Cardiac septum (tissue), 1 donor: Measurements from ENCODE around the gene BACE1-AS. TPM values are rescaled to one million over a fixed set of nuclear protein-coding genes. Genes with fewer than 3 reads are reported as not detected.
"Not testable (repeated sequence)": the region's sequence is repeated elsewhere in the genome, so short reads cannot be mapped to it uniquely, and the experiment has no call there.

ENCODE experiments used
- DNase-seq: peaks from one replicate; pipeline ENCODE4 v3.0.0-alpha.2; 2020; ENCODE audit warnings: low spot score
- intact Hi-C: fragments of 100-400 bp; cut with DNase I; formaldehyde crosslinking; loops from one replicate; pipeline ENCODE4 v1.14.0; 2022
- total RNA-seq: library from RNA; stranded (reverse); fragmentation: NEBNext Ultra II Directional; extraction: Animal tissue kit (Norgen Biotek cat#: 25700); gene quantifications from one replicate; pipeline ENCODE4 v1.2.1, GENCODE V29; 2021
- donor health status: DM: no; HTN: no; CAD: no.

BACE1-AS gene
- total RNA-seq, 1 donor from 2014 or later, result 9.2 TPM

DNA sequence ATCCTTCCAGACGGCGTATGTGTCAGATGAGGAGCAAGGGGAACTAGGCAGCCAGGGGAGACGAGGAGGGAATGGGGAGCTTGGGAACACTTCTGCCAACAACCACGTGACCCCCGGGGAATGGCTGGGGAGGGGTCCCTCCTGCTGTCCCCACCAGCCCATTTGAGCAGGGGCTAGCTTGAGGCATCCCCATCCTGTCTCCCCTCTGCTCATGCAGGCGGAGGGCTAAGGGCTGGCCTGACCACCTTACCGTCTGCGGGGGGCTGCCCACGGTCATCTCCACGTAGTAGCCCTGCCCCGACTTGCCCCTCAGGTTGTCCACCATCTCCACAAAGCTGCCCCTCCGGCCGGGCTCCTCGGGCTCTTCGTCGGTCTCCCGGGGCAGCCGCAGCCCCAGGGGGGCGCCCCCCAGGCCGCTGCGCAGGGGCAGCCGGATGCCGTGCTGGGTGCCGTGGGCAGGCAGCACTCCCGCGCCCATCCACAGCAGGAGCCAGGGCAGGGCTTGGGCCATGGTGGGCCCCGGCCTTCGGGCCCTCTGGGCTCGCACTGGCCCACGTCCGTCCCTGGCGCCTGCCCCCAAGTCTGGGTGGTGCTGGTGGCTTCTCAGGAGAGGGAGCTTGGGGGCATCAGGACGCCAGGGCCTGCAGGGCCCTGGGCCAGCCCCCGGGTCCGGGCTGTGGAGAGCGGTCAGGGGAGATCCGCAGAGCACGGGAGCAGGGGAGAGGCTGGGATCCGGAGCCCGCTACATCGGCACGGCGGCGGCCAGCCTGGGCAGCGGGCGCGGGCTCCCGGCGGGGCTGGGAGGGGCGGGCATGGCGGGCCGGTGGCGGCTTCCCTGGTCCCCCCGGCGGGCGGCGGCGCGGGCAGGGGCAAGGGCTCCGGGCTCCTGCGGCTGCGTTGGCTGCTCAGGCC, 24.4 kb downstream of the BACE1-AS start:
- DNase-seq, result no peak
- intact Hi-C loops, result loop anchor here (5.0 kb wide), 1 partner anchor 83 kb away; the partner anchor contains the start of genes PCSK7 and RNF214

DNA sequence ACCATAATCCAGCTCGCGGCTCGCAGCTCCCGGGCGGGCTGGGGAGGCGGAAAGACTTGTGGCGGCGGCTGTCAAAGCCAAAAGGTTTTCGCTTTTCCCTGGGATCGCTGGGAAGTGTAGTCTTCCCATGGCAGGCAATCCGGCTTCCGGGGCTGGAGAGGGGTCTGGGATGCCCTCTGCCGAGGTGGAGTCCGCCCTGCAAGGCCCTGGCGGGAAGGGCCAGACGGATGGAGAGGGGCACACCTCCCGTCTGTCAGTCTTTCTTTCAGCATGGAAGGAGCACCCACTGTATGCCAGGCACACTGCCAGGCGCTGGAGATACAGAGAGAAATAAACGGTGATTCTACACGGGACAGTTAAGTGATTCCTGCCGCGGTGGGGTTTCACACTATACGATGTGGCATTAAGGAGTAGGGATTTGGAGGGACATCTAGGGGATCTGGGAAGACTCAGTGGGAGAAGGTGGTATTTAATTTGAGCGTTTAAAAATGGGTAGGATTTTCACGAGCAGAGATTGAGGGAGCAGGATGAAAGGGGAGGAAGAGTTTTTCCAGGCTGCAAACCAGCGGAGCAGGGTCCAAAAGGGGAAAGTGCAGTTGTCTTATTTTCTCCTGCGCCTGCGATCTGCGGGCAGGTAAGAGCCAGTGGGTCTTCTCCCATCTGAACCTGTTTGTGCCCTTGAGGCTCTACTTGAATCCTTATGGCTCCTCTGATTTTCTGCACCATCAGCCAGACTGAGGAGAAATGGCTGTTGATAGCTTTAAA, 25.2 kb downstream of the BACE1-AS start, which contains the start of gene BACE1:
BACE1 (minus strand) TSS at position 60 of the 765 bp plus-strand sequence. CDS start 461 bp downstream, outside the sequence.
- DNase-seq, result peak; percentile 90
- intact Hi-C loops, result loop anchor here (5.0 kb wide), 1 partner anchor 84 kb away; the partner anchor contains the start of genes PCSK7 and RNF214

DNA sequence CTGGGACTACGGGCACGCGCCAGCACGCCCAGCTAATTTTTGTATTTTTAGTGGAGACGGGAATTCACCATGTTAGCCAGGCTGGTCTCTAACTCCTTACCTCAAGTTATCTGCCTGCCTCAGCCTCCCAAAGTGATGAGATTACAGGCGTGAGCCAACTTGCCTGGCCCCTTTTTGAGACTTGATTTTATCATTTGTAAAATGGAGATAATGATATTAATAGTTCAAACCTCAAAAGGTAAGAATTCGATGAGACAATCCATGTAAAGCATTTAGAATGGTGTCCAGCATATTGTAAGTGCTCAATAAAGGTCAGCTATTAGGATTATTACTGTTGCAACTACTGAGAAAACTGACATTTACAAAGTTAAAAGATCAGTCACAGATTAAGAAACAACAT, 27.6 kb downstream of the BACE1-AS start:
- no peak for DNase-seq

DNA sequence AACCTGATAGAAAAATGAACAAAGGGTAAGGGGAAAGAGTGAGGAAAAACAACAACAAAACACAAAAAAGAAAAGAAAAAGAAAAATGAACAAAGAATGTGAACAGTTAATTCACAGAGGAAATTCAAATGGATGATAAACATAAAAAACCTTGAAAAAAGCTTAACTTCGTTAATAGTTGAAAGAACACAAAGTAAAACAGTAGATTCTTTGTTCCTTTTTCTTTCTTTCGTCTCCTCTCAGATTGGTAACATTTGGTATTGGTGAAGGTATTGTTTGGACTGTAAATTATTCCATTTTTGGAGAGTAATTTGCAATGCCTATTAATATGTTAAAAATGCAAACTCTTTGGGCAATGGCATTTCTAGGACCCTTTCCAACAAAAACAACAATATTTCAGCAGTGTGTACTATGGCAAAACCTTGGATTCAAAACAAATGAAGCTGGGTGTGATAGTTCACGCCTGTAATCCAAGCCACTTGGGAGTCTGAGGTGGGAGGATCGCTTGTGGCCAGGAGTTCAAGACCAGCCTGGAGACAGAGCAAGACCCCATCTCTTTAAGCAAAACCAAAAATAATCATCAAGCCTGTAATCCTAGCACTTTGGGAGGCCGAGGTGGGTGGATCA, 28.2 kb downstream of the BACE1-AS start:
- no peak for DNase-seq

More for the DNA sequence above, 27.6 kb downstream of the BACE1-AS start:
- intact Hi-C loops, result loop anchor here (5.0 kb wide), 1 partner anchor 86 kb away; the partner anchor contains the start of genes PCSK7 and RNF214

DNA sequence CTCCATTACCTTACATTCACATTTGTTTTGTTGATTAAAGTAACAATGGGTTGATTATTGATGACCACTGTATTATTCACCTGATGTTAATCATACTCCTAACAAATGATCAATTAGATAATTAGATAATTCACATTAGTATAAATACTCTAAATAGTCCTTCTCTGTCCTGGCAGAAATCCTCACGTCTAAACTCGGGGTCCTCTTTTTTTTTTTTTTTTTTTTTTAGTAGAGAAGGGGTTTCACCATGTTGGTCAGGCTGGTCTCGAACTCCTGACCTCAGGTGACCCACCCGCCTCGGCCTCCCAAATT, 36.1 kb downstream of the BACE1-AS start:
- DNase-seq, intact Hi-C loops: not testable (repeated sequence)

More for the DNA sequence above, 28.2 kb downstream of the BACE1-AS start:
- intact Hi-C loops, result loop anchor here (5.0 kb wide), 1 partner anchor 87 kb away; the partner anchor contains the start of genes PCSK7 and RNF214

DNA sequence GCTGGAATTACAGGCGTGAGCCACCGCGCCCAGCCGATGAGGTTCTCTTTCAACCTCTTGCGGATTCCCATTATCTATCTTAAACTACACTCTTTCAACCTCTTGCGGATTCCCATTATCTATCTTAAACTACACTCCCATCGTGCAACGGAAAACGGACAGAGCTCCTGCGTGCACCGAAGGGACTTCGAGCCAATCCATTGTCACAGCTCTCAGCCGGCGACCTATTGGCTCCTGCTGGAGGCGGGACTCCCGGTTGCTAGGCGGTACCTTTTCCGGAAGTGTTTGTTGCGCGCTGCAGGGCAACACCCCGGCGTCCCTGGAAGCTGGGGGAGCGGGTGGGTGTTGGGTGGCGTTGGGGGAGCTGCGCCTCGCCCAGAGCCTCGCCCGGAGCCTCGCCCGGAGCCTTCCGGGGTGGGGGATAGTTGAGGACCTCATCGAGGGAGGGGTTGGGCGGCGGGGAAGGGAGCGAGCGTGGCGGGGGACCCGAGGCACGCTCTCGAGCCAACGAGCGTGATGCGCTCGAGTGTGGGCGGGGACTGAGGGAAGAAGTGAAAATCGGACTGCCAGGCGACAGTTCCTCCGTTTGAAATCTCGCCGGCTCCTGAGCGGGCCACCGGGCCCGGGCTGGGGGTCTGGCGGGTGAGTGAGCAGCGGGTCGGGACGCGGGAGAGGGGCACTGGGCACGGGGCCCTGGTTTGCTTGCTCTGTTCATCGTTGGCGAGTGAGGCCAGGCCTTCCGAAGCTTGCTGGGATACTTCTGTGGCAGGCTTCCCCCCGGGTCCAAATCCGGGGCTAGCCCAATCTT, 36.6 kb downstream of the BACE1-AS start, which contains the start of gene CEP164:
CEP164 (plus strand) TSS at position 288 of the 808 bp plus-strand sequence. CDS start 10,733 bp downstream, outside the sequence.
- intact Hi-C loops, result no loop called here
- DNase-seq, result peak; percentile 99

DNA sequence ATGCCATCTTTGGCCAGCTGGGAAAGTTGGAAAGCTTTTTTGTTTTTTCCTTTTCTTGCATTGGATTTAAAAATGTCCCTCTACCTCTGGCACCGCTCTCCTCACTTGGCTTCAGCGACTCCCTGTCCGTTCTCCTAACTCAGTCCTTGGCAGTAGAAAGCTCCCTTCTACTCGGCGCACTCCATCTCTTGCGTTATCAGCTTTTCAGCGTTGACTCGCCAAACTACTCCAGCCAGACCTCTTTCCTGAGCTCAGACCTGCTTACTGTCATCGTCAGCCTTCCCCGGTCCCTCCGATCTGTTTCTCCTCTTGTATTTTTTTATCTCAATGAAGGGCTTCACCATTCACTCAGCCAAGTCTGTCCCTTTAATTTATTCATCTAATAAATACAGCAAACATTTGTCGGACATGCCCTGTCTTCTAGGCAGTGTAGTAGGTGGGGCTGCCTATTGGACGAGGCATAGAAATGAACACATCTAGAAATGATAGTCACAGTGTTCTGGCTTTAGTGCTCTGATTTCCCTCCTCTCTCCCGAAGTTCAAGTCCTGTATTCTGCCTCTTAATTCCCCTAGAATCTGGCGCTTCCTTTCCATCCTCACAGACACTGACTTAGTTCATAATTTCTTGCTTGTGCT, 37.3 kb downstream of the BACE1-AS start:
- no peak for DNase-seq
- intact Hi-C loops, result no loop called here

DNA sequence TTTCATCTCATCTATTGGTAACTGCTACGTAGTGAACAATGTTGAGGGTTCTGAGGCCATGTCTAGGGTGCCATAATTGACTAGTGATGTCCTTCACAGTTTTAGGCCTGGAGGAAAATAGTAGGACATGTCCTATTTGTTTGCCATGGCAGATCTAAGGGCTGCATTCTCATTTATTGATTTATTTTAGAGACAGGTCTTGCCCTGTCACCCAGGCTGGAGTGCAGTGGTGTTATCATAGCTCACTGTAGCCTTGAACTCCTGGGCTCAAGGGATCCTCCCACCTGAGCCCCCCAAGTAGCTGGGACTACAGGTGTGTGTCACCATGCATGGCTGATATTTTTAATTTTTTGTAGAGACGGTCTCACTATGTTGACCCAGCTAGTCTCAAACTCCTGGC, 41.7 kb downstream of the BACE1-AS start:
- DNase-seq, result no peak
- intact Hi-C loops, result no loop called here

DNA sequence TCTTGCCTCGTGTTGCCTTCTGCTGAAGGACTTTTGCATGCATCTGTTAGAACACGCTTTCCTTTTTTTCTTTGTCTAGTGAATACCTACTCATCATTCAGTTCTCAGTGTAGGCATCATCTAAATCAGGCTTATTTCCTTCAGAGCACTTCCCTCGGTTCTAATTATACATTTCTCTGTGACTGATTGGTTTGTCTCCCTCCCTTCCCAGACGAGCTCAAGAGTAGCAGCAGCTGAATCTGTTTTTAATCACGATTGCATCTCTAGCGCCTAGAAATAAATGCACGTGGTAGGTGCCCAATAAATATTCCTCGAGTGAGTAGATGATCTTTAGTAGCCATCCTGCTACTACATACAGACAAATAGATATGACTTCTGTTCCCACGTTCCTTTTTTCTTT, 42.8 kb downstream of the BACE1-AS start:
- DNase-seq, result no peak
- intact Hi-C loops, result no loop called here

DNA sequence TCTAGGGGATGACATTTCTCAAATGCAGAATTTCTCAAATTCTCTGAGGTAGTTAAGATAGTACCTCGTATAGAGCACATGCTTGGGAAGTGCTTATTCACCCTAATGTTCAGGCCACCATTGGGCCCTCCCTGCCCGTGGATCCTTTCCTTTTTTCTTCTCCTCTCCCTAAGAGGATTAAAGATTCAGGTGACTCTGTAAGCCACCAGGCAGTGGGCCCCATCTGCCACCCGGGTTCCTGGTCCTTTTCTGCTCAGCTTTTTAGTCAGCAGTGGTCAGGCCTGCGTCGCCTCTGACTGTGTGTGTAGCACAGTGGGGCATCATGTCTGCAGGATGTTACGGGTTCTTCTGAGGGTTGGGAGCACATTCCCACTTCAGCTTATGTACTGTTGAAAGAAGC, 43.8 kb downstream of the BACE1-AS start:
- intact Hi-C loops, result no loop called here
- DNase-seq, result no peak

DNA sequence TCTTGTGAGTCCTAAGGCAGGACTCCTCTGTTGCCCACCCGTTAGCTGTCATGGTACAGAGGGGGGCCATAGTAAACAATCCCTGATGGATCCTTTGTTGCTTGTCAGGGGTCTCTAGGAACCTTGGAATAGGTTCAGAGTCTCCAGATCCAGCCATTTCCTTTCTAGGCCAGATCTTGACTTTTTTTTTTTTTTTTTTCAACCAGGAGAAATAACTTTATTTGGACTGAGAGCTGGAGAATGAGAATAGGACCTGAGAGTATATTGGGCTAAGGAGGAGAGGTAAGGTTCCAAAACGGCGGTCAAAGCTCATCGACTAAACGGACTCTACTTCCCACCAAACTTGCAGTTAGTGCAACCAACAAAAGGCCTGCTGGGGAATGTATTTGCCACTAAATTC, 44.3 kb downstream of the BACE1-AS start:
- intact Hi-C loops, result no loop called here
- no peak for DNase-seq

DNA sequence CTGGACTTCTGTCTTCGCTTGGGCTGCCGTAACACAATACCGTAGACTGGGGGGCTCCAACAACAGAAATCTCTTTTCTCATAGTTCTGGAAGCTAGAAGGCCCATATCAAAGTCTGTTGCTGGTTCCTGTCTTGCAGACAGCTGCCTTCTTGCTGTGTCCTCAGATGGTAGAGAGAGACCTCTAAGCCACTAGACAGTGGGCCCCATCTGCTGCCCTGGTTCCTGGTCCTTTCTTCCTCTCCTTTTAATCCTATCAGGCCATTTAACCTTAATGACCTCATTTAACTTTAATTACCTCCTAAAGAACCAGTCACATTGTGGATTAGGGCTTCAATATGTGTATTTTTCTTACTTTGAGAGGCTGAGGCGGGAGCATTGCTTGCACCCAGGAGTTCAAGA, 45.9 kb downstream of the BACE1-AS start:
- DNase-seq, result no peak
- intact Hi-C loops, result no loop called here

Other genes with a start within 250 kb of the BACE1-AS start
- 47.4 TPM for gene SIK3, start 192.9 kb upstream of the BACE1-AS start, total RNA-seq
- gene PAFAH1B2, start 147.1 kb upstream of the BACE1-AS start, total RNA-seq, result 68.9 TPM
- 25.3 TPM for gene SIDT2, start 112.6 kb upstream of the BACE1-AS start, total RNA-seq
- 317 TPM for gene TAGLN, start 92.0 kb upstream of the BACE1-AS start, total RNA-seq
- gene PCSK7, start 59.3 kb upstream of the BACE1-AS start, total RNA-seq, result 45.5 TPM
- gene RNF214, start 58.7 kb upstream of the BACE1-AS start, total RNA-seq, result 27.6 TPM
- 15.7 TPM for gene BACE1, start 24.9 kb downstream of the BACE1-AS start, total RNA-seq
- gene CEP164, start 36.5 kb downstream of the BACE1-AS start, total RNA-seq, result 9.9 TPM